ENCODE measurements around the gene AHCTF1.

DNA sequence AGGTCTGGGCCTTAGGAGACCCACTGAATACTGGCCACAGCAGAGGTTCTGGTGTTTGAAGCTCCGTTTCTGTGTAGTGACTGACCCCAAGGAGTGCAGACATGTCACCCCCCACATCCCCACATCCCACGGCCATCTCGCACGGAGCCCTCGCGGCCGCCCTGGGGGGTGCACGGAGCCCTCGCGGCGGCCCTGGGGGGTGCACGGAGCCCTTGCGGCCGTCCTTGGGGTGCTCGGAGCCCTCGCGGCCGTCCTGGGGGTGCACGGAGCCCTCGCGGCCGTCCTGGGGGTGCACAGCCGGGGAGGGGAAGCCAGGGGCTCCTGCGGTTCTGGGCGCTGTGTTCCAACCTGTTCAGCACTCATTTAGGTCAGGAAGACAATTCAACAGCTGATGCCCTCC lies 139.1 kb downstream of the AHCTF1 start:
- TF ChIP-seq POLR2A (IDR thresholded peaks at IDR 0.05) (no peak), POLR2AphosphoS5 (IDR thresholded peaks at IDR 0.05; ENCODE audit: insufficient read depth in 1 of 2, low read depth in 1 of 2) (no peak)
- TF ChIP-seq, protein P1, sequence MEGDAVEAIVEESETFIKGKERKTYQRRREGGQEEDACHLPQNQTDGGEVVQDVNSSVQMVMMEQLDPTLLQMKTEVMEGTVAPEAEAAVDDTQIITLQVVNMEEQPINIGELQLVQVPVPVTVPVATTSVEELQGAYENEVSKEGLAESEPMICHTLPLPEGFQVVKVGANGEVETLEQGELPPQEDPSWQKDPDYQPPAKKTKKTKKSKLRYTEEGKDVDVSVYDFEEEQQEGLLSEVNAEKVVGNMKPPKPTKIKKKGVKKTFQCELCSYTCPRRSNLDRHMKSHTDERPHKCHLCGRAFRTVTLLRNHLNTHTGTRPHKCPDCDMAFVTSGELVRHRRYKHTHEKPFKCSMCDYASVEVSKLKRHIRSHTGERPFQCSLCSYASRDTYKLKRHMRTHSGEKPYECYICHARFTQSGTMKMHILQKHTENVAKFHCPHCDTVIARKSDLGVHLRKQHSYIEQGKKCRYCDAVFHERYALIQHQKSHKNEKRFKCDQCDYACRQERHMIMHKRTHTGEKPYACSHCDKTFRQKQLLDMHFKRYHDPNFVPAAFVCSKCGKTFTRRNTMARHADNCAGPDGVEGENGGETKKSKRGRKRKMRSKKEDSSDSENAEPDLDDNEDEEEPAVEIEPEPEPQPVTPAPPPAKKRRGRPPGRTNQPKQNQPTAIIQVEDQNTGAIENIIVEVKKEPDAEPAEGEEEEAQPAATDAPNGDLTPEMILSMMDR (IDR thresholded peaks at IDR 0.05): no peak

Measured in vagina (tissue), 2 donors.